ENCODE data around the gene NTN3.
A peak's percentile ranks its signal among the peaks of the same experiment; 100 is the strongest.

Gene NTN3

DNA sequence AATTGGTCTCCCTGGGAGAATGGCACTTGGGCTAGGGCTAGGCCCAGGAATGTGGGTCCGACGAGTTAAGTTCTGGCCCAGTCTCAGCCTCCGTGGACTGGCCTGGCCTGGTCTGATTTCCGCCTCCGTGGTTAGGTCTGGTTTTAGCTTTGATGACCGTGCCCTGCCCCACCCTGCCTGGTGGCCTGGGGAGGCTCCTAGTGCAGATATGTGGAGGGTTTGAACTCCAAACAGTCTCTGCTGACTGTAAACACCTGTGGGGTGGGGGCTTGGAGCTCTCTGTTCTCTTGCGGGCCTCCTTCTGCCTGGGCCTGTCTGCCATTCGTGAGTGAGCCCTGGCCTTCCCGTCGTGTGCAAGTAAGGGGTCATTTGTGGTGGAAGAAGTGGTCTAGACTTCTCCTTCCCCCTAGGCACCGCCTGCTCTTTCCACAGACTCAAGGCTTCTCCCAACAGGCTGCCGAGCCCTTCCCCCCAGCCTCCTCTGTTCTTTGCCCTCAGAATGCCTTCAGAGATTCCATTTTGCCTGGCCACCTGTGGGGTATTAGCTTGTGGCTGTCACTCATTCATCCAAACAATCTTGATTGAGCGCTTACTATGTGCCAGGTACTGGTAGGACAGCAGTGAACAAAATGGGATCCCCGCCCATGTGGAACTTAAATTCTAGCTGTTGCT is 44.2 kb downstream of the NTN3 start:
- no peak for DNase-seq

DNA sequence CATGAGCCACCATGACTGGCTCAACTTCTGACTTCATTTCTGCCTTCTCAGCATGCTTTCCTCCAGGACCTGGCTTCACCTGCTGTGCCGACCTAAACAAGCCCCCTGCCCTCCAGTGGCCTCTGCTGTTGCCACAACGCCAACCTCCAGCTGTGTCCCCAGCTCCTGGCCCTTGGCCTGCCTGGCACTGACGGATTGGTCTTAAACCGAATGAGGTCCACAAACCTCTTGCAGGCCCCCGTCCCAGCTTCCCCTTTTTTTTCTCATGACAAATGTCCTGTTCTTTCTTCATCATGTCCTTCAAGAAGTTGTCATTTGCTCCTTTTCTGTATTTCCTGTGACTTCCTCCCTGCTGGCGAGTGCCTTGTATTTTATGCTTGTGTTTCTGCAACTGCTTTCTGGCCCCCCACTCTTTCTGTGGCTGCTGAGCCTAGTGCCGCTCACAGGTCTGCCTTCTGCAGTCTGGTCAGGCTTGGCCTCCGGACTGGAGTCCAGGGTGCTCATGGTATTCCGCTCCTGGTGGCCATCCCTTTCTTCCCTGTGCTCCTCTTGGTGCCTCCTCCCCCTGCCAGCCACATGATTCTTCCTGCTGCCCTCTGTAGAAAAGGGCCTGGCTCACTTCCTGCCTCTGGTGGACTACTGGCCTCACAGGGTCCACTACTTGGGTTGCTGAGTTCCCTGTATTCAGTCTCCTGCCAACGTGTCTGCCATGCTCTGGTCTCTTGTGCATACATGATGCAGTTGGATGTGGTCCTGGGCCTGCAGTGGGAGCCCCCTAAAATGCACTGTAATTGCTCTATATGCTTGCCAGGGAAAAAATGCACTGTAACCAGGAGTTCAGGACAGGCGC is 45.5 kb downstream of the NTN3 start:
- no peak for DNase-seq

DNA sequence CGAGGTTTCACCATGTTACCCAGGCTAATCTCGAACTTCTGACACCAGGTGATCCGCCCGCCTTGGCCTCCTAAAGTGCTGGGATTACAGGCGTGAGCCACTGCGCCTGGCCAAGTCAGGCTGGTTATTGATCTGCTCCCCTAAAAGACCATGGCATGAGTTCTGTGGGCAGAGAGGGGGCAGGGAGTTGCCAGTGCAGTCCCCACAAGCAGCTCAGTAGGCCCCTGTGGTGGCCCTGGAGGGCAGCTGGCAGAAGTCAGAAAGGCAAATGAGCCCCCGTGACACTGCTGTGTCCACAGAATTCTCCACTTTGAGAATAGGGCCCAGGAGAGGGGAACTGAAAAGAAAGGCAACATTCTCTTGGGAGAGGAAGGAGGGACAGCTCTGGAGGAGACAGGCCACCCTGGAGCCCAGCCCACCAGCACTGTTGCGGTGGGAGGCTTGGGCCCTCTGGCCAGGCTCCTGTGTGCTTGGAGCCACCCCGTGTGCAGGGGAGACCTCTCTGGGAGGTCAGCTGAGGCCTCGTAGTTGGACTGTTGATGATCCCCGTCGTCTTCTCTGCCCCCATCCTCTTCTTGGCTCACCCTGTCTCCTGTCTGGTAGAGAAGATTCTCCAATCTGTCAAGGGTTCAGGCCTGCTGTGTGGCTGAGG is 47.0 kb downstream of the NTN3 start:
- no peak for DNase-seq

DNA sequence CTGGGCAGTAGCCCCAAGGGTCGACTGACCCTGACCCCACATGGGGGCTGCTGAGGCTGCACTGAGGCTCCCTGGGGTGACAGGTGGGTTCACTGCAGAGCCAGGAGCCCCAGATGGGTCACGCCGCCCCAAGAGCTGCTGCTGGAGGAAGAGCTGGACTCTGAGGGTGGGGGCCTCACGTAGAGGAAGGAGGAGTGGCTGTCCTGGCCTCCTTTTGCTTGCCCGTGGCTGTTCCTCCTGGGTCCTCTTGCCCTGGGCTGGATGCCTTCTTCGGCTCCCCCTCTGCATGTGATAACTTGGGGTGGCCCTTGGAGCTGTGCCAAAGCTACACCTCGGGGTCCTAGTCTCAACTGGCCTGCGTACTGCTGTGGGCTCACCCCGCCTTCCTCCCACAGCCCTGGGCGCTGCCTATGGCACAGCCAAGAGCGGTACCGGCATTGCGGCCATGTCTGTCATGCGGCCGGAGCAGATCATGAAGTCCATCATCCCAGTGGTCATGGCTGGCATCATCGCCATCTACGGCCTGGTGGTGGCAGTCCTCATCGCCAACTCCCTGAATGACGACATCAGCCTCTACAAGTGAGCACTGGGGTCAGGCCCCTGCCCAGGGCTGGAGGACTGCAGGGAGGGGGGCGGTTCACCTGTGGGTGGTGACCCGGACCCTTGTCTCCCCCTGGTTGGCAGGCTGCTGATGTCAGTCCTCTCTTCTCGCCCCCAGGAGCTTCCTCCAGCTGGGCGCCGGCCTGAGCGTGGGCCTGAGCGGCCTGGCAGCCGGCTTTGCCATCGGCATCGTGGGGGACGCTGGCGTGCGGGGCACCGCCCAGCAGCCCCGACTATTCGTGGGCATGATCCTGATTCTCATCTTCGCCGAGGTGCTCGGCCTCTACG is 48.0 kb downstream of the NTN3 start:
- no peak for DNase-seq

DNA sequence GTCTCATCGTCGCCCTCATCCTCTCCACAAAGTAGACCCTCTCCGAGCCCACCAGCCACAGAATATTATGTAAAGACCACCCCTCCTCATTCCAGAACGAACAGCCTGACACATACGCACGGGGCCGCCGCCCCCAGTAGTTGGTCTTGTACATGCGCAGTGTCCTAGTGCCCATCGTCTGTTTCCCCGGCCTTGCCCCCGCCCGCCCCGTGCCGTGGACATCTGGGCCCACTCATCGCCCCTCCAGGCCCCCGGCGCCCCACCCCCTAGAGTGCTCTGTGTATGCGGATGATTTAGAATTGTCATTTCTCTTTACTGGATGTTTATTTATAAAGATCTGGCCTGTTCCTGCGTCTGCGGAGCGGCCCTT is 48.6 kb downstream of the NTN3 start:
- DNase-seq, result no peak

DNA sequence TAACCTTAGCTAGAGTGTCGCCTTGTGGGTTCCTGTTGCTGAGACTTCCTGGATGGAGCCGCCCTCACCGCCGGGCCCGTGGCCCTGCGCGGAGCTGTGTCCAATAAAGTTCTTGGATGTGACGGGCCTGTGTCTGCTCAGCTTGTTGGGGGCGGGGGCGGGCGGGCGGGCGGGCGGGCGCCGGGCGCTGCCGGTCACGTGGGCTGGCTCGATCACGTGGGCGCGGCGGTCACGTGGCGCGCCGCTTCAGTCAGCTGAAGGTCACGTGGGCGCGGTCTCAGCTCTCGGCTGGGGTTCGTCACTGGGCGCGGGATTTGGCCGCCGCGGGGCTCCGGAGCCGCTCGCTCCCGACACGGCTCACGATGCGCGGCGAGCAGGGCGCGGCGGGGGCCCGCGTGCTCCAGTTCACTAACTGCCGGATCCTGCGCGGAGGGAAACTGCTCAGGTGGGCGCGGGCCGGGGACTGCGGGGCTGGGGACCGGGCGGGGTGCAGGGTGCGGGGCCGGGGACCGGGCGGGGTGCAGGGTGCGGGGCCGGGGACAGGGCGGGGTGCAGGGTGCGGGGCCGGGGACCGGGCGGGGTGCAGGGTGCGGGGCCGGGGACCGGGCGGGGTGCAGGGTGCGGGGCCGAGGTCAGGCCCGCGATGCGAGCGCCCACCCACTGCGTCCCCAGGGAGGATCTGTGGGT is 49.1 kb downstream of the NTN3 start, which contains the start of gene AMDHD2:
Gene AMDHD2 (plus strand): TSS at position 275 of the 687 bp plus-strand sequence. CDS start 88 bp downstream, at position 363.
- DNase-seq, result peak; percentile 86 to 89

DNA sequence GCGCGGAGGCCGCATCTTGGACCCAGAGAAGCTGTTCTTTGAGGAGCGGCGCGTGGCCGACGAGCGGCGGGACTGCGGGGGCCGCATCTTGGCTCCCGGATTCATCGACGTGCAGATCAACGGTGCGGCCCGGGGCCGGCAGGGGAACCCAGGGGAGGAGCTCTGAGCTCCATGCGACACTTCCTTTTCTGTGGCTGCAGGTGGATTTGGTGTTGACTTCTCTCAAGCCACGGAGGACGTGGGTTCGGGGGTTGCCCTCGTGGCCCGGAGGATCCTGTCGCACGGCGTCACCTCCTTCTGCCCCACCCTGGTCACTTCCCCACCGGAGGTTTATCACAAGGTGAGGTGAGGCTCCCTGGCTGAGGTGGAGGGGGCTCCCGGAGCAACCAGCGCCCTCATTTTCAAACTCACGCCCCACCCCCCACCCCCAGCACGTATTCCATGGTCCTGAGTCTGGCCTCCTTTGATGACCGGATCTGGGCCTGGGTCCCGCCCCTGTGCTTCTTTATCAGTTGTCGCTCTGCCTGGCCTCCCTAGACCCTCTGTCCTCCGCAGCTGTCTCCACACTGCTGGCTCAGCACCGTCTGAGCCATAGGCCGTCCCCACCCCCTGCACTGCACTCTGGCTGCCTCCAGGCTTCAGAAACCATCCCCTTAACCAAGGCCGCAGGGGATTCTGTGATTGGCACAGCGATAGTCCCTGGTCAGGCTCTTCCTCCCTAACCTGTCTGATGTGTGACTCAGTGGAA is 49.9 kb downstream of the NTN3 start:
- peak in 1 of 2 donors; percentile 29 for DNase-seq

Data from stimulated activated CD4-positive, alpha-beta T cell treated with anti-CD3 and anti-CD28 coated beads, Interleukin-2, amount 100 ng/mL, for 48 hours (primary cell).